Measurements from ENCODE around the gene UBA7.
"Not testable (repeated sequence)": the region's sequence is repeated elsewhere in the genome, so short reads cannot be mapped to it uniquely, and the experiment has no call there.

Gene UBA7, protein sequence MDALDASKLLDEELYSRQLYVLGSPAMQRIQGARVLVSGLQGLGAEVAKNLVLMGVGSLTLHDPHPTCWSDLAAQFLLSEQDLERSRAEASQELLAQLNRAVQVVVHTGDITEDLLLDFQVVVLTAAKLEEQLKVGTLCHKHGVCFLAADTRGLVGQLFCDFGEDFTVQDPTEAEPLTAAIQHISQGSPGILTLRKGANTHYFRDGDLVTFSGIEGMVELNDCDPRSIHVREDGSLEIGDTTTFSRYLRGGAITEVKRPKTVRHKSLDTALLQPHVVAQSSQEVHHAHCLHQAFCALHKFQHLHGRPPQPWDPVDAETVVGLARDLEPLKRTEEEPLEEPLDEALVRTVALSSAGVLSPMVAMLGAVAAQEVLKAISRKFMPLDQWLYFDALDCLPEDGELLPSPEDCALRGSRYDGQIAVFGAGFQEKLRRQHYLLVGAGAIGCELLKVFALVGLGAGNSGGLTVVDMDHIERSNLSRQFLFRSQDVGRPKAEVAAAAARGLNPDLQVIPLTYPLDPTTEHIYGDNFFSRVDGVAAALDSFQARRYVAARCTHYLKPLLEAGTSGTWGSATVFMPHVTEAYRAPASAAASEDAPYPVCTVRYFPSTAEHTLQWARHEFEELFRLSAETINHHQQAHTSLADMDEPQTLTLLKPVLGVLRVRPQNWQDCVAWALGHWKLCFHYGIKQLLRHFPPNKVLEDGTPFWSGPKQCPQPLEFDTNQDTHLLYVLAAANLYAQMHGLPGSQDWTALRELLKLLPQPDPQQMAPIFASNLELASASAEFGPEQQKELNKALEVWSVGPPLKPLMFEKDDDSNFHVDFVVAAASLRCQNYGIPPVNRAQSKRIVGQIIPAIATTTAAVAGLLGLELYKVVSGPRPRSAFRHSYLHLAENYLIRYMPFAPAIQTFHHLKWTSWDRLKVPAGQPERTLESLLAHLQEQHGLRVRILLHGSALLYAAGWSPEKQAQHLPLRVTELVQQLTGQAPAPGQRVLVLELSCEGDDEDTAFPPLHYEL

DNA sequence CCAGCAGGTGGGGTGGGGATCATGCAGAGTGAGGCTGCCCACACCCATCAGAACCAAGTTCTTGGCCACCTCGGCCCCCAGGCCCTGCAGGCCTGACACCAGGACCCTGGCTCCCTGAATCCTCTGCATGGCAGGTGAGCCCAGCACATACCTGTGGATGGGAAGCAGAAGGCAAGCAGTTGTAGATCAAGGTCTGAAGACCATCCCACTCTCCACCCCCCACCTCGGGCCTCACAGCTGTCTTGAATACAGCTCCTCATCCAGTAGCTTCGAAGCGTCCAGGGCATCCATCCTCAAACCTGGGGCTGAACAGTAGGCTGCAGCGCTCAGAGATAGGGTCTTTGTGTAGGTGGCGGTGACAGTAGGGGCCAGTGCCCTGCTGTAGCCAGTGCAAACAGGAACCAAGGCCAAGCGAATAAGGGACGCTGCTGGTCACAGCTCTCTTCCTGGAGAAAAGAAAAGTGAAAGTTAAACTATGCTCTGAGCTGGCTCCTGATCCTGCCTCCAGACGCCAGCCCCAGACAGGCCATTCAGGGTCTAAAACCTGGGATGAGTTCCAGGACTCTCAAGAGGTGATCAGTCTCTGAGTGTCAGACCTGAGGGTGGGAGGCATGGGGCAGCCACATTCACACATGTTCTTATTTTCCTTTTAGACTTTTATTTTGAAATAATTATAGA lies at the start of gene UBA7:
Gene UBA7 (minus strand): TSS at position 457 of the 678 bp plus-strand sequence. CDS start 166 bp downstream, at position 291.
- DNase-seq, result peak; percentile 61

- DNase-seq, result no peak
Observed at GRCh38 chr3:49859576-49860305, 46.0 kb upstream of the UBA7 start.

DNA sequence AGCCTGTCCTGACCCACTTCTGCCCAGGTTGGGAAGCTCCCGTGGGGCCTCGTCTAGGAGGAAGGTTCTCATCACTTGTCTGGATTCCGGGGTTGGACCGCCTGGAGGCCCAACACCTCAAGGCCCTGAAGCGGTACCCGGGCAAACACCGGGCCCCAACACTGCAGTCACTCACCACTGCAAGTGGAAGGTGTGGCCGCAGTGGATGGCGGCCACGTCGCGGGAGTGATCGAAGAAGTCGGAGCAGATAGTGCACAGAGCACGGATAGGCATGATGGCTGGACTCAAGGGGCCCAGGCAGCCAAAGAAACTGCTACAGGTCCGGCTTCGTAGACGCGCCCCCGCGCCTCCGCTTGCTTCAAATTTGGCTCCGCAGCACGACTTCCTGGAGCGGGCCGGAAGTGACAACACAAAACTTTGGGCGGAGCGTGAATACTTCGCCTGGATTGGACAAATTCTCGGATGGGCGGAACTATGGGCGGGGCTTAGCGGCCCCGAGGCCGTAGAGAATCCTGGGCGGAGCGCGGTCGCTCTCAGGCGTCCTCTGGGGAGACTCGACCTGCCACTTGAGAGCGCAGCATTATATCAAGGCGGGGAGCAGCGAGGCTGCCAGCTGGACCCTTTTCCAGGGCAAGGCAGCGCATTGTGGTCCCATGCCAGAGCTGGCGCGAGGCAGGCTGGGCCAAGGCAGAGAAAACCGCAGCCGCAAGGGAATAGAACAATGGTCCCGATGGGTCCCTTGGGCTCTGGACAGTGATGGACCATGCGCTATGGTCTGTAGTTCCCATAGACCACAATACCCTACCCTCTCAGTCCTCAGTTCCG lies 42.6 kb upstream of the UBA7 start, which contains the start of gene TRAIP:
Gene TRAIP (minus strand): TSS at position 384 of the 825 bp plus-strand sequence. CDS start 111 bp downstream, at position 273.
- DNase-seq, result peak; percentile 95

DNA sequence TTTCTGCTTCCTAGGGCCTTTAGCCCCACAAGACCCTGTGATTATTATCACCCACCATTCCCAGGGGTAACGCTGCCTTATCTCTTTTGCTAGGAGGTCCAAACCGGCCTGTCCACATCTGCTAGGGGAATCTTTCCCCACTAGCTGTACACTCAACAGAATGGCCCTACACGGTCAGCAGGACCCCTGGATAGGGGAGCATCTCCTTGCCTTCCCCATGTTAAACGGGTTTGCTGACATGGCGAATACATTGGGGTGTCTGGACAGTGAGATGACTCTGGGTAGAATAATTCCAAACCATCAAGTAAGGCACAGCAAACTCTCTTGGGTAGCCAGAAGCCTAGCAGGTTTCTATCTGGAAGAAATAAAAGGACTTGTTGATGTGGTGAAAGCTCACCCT lies 41.9 kb upstream of the UBA7 start:
- no peak for DNase-seq

DNA sequence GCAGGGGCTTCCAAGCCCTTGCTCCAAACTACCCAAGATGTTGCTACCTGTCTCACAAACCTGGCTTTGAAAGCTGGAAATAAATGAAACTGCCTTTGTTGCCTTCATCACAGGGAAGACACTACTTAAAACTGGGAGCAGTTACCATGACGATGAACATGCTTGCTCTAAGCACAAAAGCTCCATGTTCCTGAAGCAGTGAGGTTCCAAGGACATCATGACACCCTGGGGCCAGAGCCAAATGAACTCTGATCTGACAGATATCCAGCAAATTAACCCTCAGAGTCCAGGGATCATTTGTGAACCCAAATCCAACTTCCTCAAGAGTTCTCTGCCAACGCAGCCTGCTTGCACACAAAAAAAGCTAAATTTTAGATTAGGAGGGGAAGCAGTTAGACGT lies 31.9 kb upstream of the UBA7 start:
- DNase-seq, result no peak

DNA sequence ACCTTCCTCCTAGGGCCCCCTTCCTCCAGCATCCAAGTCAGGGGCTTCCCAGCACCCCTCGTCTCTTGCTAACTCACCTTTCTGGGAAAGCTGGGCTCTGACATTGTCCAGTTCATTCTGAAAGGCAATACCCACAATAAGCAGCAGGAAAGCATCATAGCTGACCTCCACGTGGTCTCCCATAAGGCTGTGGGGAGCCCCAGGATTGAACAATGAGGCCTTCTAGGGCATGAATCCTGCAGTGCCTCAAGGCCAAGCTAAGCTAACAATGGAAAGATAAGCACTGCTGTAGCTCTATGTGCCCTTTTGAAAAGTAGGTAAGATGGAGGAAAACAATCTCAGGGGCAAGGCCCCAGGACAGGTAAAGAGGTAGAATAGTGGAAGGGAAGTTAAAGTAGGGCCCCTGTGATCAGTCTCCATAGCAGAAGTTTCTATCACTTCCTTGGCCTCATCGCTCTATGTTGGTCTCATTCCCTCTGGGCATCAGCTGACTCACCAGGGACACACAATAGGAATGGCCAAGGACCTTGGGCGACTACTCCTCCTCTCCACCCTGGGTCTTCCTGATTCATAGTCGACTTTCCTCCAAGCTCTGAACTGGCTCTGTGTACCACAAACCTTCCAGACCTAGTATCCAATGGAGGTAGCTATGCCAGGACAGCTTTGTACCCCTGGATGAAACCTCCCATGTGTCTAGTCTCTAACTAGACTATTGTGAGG lies 30.9 kb upstream of the UBA7 start:
- no peak for DNase-seq

- DNase-seq, result no peak
Observed at GRCh38 chr3:49842843-49843517, 29.2 kb upstream of the UBA7 start.

GRCh38 chr3:49841806-49842205 lies 28.1 kb upstream of the UBA7 start:
- no peak for DNase-seq

DNA sequence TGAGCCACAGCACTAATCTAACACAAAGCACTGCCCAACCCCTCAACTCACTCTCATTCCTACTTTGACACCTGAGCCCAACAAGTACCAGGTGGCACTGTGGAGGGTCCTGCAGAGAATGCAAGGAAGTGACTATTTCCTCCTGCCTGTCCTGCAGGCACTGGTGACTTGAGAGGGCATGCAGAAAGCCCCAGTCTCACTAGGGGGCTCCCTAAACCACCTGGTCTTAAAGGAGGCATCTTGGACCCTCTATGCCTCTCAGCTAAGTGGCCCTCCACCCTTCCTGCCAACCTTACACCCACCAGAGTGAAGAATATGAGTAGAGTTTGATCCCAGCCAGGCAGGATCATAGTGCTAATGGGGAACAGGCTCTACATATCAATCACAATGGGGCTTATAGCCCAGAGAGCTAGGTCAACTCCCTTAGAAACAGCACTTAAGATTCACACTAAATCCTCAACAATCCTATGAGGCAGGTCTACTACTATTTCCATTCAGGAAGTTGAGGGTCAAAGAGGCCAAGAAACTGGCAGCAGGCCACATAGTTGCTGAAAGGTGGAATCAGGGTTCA lies 27.5 kb upstream of the UBA7 start:
- no peak for DNase-seq

DNA sequence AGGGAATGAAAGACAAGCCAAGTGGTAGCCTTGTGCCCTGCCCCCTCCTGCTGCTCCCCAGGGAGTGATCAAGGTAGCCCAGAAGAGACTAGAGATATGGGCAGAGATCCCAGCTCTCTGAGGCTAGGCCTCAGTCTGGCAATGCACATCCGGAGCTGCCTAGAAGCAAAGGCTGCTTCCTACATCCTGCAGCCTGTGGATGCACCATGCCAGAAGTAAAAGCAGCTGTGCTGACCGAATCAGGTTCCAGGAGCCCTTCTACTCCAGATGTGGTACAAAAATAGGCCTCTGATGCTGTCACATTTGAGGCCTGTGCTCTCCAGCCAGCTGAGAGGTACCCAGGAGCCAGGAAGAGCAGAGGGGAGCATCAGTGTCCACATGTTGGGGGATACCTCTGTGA lies 26.6 kb upstream of the UBA7 start:
- DNase-seq, result no peak

DNA sequence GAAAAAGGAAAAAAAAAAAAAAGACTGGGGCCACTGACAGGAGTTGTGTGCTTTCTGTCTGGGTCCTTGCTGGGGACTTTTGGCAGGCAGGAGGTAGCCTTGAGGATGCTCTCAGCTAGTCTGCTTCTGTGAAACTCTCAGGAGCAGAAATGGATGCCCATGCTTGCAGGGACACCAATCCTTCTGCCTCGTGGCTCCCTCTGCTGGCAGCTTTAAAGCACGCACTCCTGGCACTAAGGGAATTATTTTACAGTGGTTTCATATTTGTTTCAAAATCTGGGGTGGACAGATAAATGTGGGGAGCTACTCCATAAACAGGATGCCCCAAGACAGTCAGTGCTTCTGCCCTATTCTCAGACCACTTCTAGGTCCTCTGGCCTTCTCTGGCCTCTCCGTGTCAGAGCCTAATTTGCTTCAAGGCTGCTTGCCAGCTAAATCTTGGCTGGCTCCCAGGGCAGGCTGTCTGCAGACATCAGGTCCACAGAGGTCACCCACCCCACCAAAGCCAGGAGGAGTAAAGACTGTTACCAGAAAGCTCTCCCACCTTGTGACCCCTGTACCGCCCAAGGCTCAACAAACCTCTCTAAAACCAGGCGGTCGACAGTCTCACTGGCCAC lies 25.5 kb upstream of the UBA7 start:
- DNase-seq, result peak; percentile 86

- no peak for DNase-seq
Observed at GRCh38 chr3:49831341-49831740, 17.6 kb upstream of the UBA7 start.

DNA sequence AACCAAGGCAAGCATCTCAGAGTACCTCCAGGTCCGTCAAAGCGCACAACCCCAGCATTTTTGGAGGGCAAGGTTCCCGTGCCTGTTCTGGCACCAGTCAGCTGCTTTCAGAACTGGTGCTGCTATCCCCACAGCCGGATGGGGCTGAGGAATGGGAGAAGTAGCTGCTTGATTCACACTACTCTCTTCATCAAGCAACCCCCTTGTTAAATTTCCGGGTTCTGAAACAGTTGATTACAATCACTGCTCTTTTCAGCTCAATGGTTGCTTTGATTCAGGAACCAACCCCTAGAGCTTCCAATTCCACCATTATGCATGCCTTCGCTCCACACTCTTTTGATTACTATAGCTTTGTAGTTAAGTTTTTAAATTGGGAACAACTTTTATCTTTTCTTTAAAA lies 12.3 kb upstream of the UBA7 start:
- DNase-seq, result peak; percentile 21

- not testable (repeated sequence) for DNase-seq
Observed at GRCh38 chr3:49823131-49823530, 9.4 kb upstream of the UBA7 start.

DNA sequence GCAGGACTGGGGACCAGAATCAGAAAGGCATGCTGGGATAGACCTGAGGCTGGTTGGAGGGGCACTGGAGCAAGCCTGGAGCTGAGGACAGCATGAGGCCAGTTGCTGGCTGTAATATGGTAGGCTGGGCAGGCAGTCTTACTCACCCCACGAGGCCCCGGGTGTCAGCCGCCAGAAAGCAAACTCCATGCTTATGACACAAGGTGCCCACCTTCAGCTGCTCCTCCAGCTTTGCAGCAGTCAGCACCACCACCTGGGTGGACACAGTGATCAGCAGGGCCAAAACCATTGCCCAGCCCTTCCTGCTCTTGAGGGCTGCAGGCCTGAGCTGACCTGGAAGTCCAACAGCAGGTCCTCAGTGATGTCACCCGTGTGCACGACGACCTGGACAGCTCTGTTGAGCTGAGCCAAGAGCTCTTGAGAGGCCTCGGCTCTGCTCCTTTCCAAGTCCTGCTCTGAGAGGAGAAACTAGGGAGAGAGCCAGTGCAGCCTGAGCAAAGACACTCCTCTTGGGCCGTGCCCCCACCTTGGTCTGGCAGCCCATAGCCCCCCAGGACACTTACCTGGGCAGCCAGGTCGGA lies 747 bp downstream of the UBA7 start:
- no peak for DNase-seq

GRCh38 chr3:49807431-49808114 lies 6.2 kb downstream of the UBA7 start:
- no peak for DNase-seq

- no peak for DNase-seq
Observed at GRCh38 chr3:49806850-49807249, 6.9 kb downstream of the UBA7 start.
